ENCODE measurements around the gene GRK5. TPM values are rescaled to one million over a fixed set of nuclear protein-coding genes. Genes with fewer than 3 reads are reported as not detected.

GRK5 gene
- total and polyA plus RNA-seq, 2 donors from 2014 or later: 7.3 to 18.7 TPM

DNA sequence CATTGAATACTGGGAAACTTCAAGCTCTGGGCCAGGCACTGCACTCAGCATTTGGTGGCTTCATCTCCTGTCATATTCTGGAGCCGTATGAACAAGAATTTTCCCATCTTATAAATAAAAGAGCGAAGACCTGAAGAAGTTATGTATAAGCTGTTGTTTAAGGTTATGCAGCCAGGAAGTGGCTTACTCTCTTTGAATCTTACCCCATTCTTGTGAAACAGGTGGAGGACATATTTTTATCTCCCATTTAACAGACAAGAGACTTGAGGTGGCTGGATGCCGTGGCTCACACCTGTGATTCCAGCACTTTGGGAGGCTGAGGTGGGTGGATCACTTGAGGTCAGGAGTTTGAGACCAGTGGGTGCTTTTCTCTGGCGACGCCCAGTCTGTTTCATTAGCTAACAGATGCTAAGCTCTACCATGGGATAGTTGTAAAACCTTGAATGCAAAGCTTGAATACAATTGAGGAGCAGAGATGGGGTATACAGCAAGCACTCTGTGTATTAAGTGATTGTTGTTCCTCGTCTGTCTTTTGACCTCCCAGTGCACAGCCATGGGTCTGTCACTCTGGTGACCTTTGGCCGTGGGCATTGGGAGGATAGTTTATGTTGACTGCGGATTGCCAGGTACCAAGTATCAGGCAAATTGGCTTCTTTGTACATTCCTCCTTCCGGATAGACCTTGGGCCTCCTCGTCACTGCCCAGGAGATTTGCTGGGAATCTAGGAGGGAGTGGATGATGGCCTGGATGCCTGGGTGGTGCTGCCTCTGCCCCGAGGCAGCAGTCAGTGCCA is 85.8 kb downstream of the GRK5 start:
- no peak for TF ChIP-seq CTCF (IDR thresholded peaks at IDR 0.05; ENCODE audit: borderline replicate concordance, extremely low read depth, insufficient read depth)
- intact Hi-C loops (cut with DNase I): no loop called here
- FAIRE-seq (no peak), DNase-seq (no peak)
- Histone ChIP-seq H3K36me3 (ENCODE audit: control insufficient read depth in 2 of 3, insufficient read depth in 3 of 3, low read length in 3 of 3) (no peaks in the 10 kb centered on the region), H3K27ac (ENCODE audit: low read depth in 2 of 2, low read length in 2 of 2) (no peak overlapping the region), H3K9me3 (ENCODE audit: control insufficient read depth in 2 of 3, insufficient read depth in 1 of 3, low read length in 3 of 3) (peaks cover 0 to 4% (median 0%) of the 10 kb centered on the region in 3 donors), H3K4me3 (ENCODE audit: low read length in 3 of 3) (no peak overlapping the region), H3K9ac (ENCODE audit: low read length in 3 of 3) (no peak overlapping the region), H3K27me3 (ENCODE audit: control insufficient read depth, insufficient read depth, low read length) (no peaks in the 10 kb centered on the region), H3K4me1 (ENCODE audit: control insufficient read depth in 2 of 3, insufficient read depth in 2 of 3, low read depth in 1 of 3, low read length in 3 of 3) (peaks cover 0 to 12% (median 0%) of the 10 kb centered on the region in 3 donors)

DNA sequence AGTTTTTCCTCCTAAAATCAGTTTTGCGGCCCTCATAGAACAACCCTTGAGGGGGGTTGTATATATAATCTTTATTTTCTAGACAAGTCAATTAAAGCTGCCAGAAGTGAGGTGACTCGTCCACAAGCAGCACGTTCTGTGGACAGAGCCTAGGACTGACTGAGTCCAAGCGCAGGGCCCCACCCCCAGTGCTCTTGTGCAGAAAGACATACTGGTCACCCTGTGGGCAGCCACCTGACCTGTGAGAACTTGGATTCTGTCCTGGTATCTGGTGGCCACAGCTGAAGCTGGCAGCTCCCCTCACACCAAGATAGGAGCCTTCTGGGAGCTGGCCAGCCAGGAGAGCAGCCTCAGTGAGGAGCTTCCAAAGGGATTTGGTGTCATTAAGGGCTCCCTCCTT is 89.3 kb downstream of the GRK5 start:
- H3K9me3 ChIP-seq (ENCODE audit: control insufficient read depth in 2 of 3, insufficient read depth in 1 of 3, low read length in 3 of 3): peaks cover 0 to 4% (median 0%) of the 10 kb centered on the region in 3 donors
- no peak for FAIRE-seq
- DNase-seq: no peak
- H3K36me3 ChIP-seq (ENCODE audit: control insufficient read depth in 2 of 3, insufficient read depth in 3 of 3, low read length in 3 of 3): no peaks in the 10 kb centered on the region
- H3K4me3 ChIP-seq (ENCODE audit: low read length in 3 of 3): no peak overlapping the region
- H3K9ac ChIP-seq (ENCODE audit: low read length in 3 of 3): no peak overlapping the region
- no peaks in the 10 kb centered on the region for H3K27me3 ChIP-seq (ENCODE audit: control insufficient read depth, insufficient read depth, low read length)
- no peak for TF ChIP-seq CTCF (IDR thresholded peaks at IDR 0.05; ENCODE audit: borderline replicate concordance, extremely low read depth, insufficient read depth)
- intact Hi-C loops (cut with DNase I): no loop called here
- no peaks in the 10 kb centered on the region for H3K4me1 ChIP-seq (ENCODE audit: control insufficient read depth in 2 of 3, insufficient read depth in 2 of 3, low read depth in 1 of 3, low read length in 3 of 3)
- H3K27ac ChIP-seq (ENCODE audit: low read depth in 2 of 2, low read length in 2 of 2): no peak overlapping the region

- Histone ChIP-seq H3K4me3 (ENCODE audit: low read length in 3 of 3) (no peak overlapping the region), H3K27ac (ENCODE audit: low read depth in 2 of 2, low read length in 2 of 2) (no peak overlapping the region), H3K36me3 (ENCODE audit: control insufficient read depth in 2 of 3, insufficient read depth in 3 of 3, low read length in 3 of 3) (no peaks in the 10 kb centered on the region), H3K27me3 (ENCODE audit: control insufficient read depth, insufficient read depth, low read length) (no peaks in the 10 kb centered on the region), H3K9ac (ENCODE audit: low read length in 3 of 3) (no peak overlapping the region), H3K9me3 (ENCODE audit: control insufficient read depth in 2 of 3, insufficient read depth in 1 of 3, low read length in 3 of 3) (peaks cover 0 to 4% (median 0%) of the 10 kb centered on the region in 3 donors), H3K4me1 (ENCODE audit: control insufficient read depth in 2 of 3, insufficient read depth in 2 of 3, low read depth in 1 of 3, low read length in 3 of 3) (no peaks in the 10 kb centered on the region)
- intact Hi-C loops (cut with DNase I): no loop called here
- TF ChIP-seq CTCF (IDR thresholded peaks at IDR 0.05; ENCODE audit: borderline replicate concordance, extremely low read depth, insufficient read depth): no peak
- no peak for DNase-seq
- no peak for FAIRE-seq
Observed at GRCh38 chr10:119297207-119297968, 90.0 kb downstream of the GRK5 start.
